Right kidney (tissue), 1 donor: Measurements from ENCODE around the gene CNRIP1.
"Not testable (repeated sequence)": the region's sequence is repeated elsewhere in the genome, so short reads cannot be mapped to it uniquely, and the experiment has no call there.

Experiments used
- DNase-seq: peaks from one replicate; pipeline ENCODE4 v3.0.0-alpha.2; 2016

CNRIP1 gene

GRCh38 chr2:68341583-68341982 lies 21.8 kb upstream of the CNRIP1 start:
- no peak for DNase-seq

- no peak for DNase-seq
Observed at GRCh38 chr2:68341062-68341329, 21.2 kb upstream of the CNRIP1 start.

- DNase-seq = no peak
Observed at GRCh38 chr2:68340226-68341061, 20.7 kb upstream of the CNRIP1 start.

GRCh38 chr2:68336192-68336591 lies 16.4 kb upstream of the CNRIP1 start:
- DNase-seq = no peak

GRCh38 chr2:68333931-68334330 lies 14.2 kb upstream of the CNRIP1 start:
- DNase-seq = no peak

GRCh38 chr2:68333009-68333408 lies 13.3 kb upstream of the CNRIP1 start:
- no peak for DNase-seq

- DNase-seq = no peak
Observed at GRCh38 chr2:68330691-68331090, 10.9 kb upstream of the CNRIP1 start.

GRCh38 chr2:68328901-68329300 lies 9.2 kb upstream of the CNRIP1 start:
- no peak for DNase-seq

GRCh38 chr2:68325056-68325455 lies 5.3 kb upstream of the CNRIP1 start:
- DNase-seq = no peak

GRCh38 chr2:68320118-68320641 lies 431 bp upstream of the CNRIP1 start:
- peak; percentile 54 for DNase-seq

- no peak for DNase-seq
Observed at GRCh38 chr2:68318914-68319397, 793 bp downstream of the CNRIP1 start.

- DNase-seq = peak; percentile 64
Observed at GRCh38 chr2:68317971-68318913, 1.5 kb downstream of the CNRIP1 start.

GRCh38 chr2:68316111-68316510 lies 3.6 kb downstream of the CNRIP1 start:
- no peak for DNase-seq

GRCh38 chr2:68311033-68311432 lies 8.7 kb downstream of the CNRIP1 start:
- no peak for DNase-seq

- DNase-seq = no peak
Observed at GRCh38 chr2:68309426-68309825, 10.3 kb downstream of the CNRIP1 start.

GRCh38 chr2:68303902-68304272 lies 15.9 kb downstream of the CNRIP1 start:
- DNase-seq = not testable (repeated sequence)

GRCh38 chr2:68303033-68303901 lies 16.5 kb downstream of the CNRIP1 start:
- DNase-seq = no peak

GRCh38 chr2:68302281-68302875 lies 17.4 kb downstream of the CNRIP1 start:
- no peak for DNase-seq

- no peak for DNase-seq
Observed at GRCh38 chr2:68295516-68295915, 24.2 kb downstream of the CNRIP1 start.

GRCh38 chr2:68294913-68295312 lies 24.8 kb downstream of the CNRIP1 start:
- DNase-seq = no peak

GRCh38 chr2:68294187-68294586 lies 25.6 kb downstream of the CNRIP1 start:
- DNase-seq = no peak

GRCh38 chr2:68293755-68294154 lies 26.0 kb downstream of the CNRIP1 start:
- DNase-seq = no peak
